DOHH2 (cell line): ENCODE measurements around the gene FABP7.

ENCODE experiments used
- H3F3A ChIP-seq: fragments of 200-600 bp; sonication (generic), shearing (Covaris generic); 2 replicates; pipeline ENCODE4 v1.6.0; 2016; ENCODE audit warnings: antibody characterized with exemption, mild to moderate bottlenecking; ENCODE audit not compliant: control insufficient read depth, insufficient read depth
- H3K27ac ChIP-seq: fragments of 200-600 bp; sonication (generic); 2 replicates; pipeline ENCODE4 v1.5.1; 2014; ENCODE audit warnings: low read depth, mild to moderate bottlenecking, low read length, moderate library complexity
- H3K27me3 ChIP-seq: fragments of 200-600 bp; sonication (generic); 2 replicates; pipeline ENCODE4 v1.6.1; 2014; ENCODE audit warnings: mild to moderate bottlenecking, low read length, mixed read lengths; ENCODE audit not compliant: control insufficient read depth
- H3K36me3 ChIP-seq: fragments of 200-600 bp; sonication (generic); 2 replicates; pipeline ENCODE4 v1.6.1; 2014; ENCODE audit warnings: mild to moderate bottlenecking, low read length, moderate library complexity, mixed read lengths; ENCODE audit not compliant: control insufficient read depth
- H3K4me1 ChIP-seq: fragments of 200-600 bp; sonication (generic); 2 replicates; pipeline ENCODE4 v1.6.1; 2014; ENCODE audit warnings: mild to moderate bottlenecking, low read length, mixed read lengths; ENCODE audit not compliant: control insufficient read depth
- H3K4me2 ChIP-seq: fragments of 200-600 bp; sonication (generic); 2 replicates; pipeline ENCODE4 v1.6.0; 2014; ENCODE audit warnings: mild to moderate bottlenecking, low read length, moderate library complexity
- H3K4me3 ChIP-seq: fragments of 200-600 bp; sonication (generic); 2 replicates; pipeline ENCODE4 v1.5.1; 2014; ENCODE audit warnings: mild to moderate bottlenecking, low read length, mixed read lengths
- H3K79me2 ChIP-seq: fragments of 200-600 bp; sonication (generic); 2 replicates; pipeline ENCODE4 v1.6.1; 2014; ENCODE audit warnings: mild to moderate bottlenecking, low read length, mixed read lengths; ENCODE audit not compliant: control insufficient read depth
- H3K9me2 ChIP-seq: fragments of 200-600 bp; sonication (generic); replicated peaks from 2 replicates; pipeline ENCODE4 v1.6.1; 2014; ENCODE audit warnings: mild to moderate bottlenecking, low read length, mixed read lengths; ENCODE audit not compliant: control insufficient read depth
- H3K9me3 ChIP-seq: fragments of 200-600 bp; sonication (generic); 2 replicates; pipeline ENCODE4 v1.6.1; 2014; ENCODE audit warnings: antibody characterized with exemption, low read length, mixed read lengths; ENCODE audit not compliant: control insufficient read depth, insufficient read depth
- H4K20me1 ChIP-seq: fragments of 200-600 bp; sonication (generic); 2 replicates; pipeline ENCODE4 v1.6.0; 2014; ENCODE audit warnings: low read depth, mild to moderate bottlenecking, antibody characterized with exemption, low read length, moderate library complexity; ENCODE audit not compliant: control insufficient read depth, insufficient read depth
- CTCF ChIP-seq: fragments of 200-600 bp; sonication (generic); IDR thresholded peaks from one replicate; pipeline ENCODE4 v1.5.1; 2014; ENCODE audit warnings: antibody characterized with exemption, mild to moderate bottlenecking, low read depth, low read length; ENCODE audit not compliant: poor library complexity, severe bottlenecking
- EZH2phosphoT487 ChIP-seq: fragments of 200-600 bp; sonication (generic); IDR thresholded peaks from 2 replicates; pipeline ENCODE4 v1.6.1; 2017; ENCODE audit warnings: borderline replicate concordance, mild to moderate bottlenecking, antibody characterized with exemption, low read length, moderate library complexity, mixed read lengths

FABP7 gene

DNA sequence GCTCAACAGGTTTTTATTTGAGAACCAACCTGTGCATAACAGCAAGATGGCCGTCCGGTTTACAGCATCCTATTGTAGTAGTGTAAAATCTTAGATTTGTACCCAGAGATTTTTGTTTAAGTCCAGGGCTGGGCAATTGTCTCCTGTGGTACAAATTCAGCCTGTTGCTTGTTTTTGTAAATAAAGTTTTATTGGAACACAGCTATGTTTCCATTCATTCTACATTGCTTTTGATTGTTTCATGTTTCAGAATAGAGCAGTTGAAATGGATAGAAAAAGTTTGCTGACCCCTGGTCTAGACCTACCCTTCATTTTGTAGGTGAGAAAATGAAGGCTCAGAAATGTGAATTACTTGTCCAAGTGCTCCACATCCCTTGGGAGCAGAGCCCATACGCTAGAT lies 18.0 kb downstream of the FABP7 start:
- Histone ChIP-seq H3K9me3 (no peaks in the 10 kb centered on the region), H3K79me2 (no peaks in the 10 kb centered on the region), H3K36me3 (no peaks in the 10 kb centered on the region), H3K27me3 (no peaks in the 10 kb centered on the region), H3K27ac (no peak overlapping the region), H3K4me2 (no peak overlapping the region), H3K9me2 (no peaks in the 10 kb centered on the region), H4K20me1 (no peaks in the 10 kb centered on the region), H3K4me3 (no peak overlapping the region), H3F3A (no peaks in the 10 kb centered on the region), H3K4me1 (no peaks in the 10 kb centered on the region)
- TF ChIP-seq EZH2phosphoT487 = no peak
- TF ChIP-seq CTCF = no peak

GRCh38 chr6:122798099-122798641 lies 18.7 kb downstream of the FABP7 start:
- Histone ChIP-seq H3K36me3 (no peaks in the 10 kb centered on the region), H3F3A (no peaks in the 10 kb centered on the region), H3K4me3 (no peak overlapping the region), H3K9me3 (no peaks in the 10 kb centered on the region), H3K9me2 (no peaks in the 10 kb centered on the region), H3K27ac (no peak overlapping the region), H3K4me2 (no peak overlapping the region), H3K79me2 (no peaks in the 10 kb centered on the region), H4K20me1 (no peaks in the 10 kb centered on the region), H3K4me1 (no peaks in the 10 kb centered on the region), H3K27me3 (no peaks in the 10 kb centered on the region)
- no peak for TF ChIP-seq EZH2phosphoT487
- TF ChIP-seq CTCF = no peak

DNA sequence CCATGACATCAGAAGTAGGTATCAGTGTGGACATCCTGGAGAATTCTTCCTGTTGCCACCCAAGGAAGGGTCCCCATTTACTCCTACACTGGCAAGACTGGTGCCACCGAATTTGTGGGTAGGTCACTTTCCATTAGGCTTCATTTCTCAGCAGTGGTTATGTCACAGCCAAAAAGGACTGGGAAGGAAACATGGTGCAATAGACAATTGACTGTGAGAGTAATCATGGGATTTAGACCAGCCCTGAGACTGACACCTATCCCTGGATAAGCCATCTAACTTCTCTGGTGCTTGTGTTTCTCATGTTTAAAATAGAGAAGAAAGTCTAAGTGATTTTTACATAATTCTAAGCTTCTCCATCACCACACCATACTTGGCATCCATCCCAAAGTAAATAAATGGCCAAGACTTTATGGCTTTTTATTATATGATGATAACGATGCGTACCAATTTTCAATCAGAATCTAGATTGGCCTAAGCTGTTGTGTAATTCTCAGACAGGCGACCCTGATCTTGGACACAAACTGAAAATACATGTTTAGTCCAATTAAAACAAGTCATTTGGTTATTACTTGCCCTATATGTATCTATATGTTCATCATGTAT lies 19.7 kb downstream of the FABP7 start:
- Histone ChIP-seq H3K4me3 (no peak overlapping the region), H3K36me3 (no peaks in the 10 kb centered on the region), H3K9me2 (no peaks in the 10 kb centered on the region), H4K20me1 (no peaks in the 10 kb centered on the region), H3K27ac (no peak overlapping the region), H3F3A (no peaks in the 10 kb centered on the region), H3K9me3 (no peaks in the 10 kb centered on the region), H3K27me3 (no peaks in the 10 kb centered on the region), H3K4me2 (no peak overlapping the region), H3K4me1 (no peaks in the 10 kb centered on the region), H3K79me2 (no peaks in the 10 kb centered on the region)
- TF ChIP-seq CTCF (no peak), EZH2phosphoT487 (no peak)
